ENCODE measurements around the gene PLG. TPM values are rescaled to one million over a fixed set of nuclear protein-coding genes. Genes with fewer than 3 reads are reported as not detected.
"Not testable (repeated sequence)": the region's sequence is repeated elsewhere in the genome, so short reads cannot be mapped to it uniquely, and the experiment has no call there.

The PLG gene
- polyA plus RNA-seq, 3 donors = 9.3 to 14.2 (median 13.6) TPM

DNA sequence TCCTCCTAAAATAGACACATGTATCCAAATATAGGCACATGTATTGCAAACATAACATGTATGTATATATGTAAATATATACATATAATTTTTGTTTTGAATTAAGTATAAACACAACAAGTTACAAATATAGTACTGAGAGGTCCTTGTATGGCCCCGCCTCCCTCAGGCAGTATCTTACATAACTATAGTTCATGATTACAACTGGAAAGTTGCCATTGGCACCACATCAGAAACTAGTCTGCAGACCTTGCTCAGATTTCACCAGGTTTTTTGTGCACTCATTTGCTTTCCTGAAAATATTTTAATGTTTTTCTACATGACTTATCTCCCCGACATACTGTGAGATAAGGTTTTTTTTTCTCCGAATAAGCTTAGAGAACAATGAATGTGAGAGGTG lies 5.2 kb upstream of the PLG start:
- not testable (repeated sequence) for DNase-seq

DNA sequence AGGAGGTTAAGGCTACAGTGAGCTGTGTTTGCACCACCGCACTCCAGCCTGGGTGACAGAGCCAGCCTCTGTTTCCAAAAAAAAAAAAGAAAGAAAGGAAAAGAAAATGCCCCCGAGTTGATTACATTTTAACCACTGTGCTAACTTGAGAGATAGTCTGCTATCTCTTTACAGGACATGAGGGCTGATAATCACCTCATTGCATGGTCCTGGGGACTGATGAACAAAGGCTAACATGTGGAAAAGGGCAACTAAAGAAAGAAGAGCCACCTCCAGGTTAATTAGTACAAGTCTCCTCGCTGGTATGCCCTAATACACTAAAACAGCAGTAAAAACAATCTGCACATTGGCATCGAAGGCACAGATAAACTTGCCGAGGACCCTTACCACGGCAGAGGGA lies 4.2 kb upstream of the PLG start:
- no peak for DNase-seq

DNA sequence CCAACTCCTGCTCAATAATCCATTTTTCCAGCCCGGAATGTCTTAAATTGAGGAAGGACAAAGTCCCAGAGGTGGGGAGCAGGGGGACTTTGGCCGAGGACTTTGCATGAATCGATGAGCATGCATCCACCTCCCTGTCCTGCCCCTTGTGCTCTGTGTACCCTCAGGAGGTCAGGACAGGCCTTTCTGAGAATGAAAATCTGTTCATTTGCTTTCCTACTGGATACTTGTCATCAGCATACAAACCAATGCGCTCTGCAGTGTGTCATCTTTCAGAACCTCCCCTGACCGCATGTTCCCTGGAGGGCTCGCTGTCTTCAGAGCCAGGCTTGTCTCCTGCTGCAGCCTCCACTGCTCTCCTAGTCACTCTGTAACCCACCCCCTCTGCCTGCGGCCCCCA lies 2.6 kb downstream of the PLG start:
- DNase-seq = not testable (repeated sequence)

DNA sequence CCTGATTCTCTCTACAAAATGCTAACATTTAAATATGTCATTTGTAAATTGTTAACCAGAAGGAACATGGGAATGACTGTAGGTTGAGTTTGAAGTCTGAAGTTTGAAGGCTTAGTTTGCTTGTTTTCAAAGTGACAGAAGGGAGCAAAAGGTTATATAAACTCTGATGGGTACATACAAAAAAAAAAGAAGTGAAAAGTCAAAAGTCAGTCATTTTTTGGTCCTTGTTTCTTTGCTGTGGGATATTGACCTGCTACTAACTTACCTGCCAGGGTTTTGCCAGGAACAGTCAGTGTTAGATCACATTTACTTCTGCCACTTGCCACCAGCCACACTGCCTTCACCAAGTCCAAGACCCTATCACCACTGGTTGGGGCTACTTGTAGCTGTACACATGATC lies 6.9 kb downstream of the PLG start:
- DNase-seq = not testable (repeated sequence)

DNA sequence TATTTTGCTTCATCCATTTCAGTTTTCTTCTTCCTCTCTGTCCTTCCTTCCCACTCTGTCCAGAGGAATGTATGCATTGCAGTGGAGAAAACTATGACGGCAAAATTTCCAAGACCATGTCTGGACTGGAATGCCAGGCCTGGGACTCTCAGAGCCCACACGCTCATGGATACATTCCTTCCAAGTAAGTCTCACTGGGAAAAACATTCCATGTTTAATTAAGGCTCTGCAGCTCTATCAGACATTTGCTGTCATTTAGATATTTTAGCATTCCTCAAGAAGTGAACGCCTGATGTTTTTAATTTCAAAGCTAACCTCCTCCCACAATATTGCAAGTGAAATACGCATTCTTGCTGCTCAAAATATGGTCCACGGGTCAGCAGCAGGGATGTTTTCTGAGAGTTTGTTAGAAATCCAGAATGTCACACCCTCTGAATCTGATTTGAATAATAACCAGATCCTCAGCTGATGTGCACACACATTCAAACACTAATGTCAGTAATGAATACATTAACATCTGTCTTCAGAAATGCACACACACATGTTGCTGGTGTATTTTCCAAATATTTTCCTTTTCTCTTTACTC lies 12.8 kb downstream of the PLG start:
- no peak for DNase-seq

DNA sequence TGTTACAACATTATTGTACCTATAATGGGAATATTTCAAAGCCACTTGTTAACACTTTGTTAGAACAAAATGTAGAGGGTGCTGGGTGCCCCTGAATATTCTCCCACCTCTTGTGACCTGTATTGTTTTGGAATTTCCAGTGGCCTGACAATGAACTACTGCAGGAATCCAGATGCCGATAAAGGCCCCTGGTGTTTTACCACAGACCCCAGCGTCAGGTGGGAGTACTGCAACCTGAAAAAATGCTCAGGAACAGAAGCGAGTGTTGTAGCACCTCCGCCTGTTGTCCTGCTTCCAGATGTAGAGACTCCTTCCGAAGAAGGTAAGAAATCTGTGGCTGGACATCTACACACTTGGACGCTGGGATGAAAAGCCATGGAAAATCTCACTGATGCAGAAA lies 28.9 kb downstream of the PLG start:
- DNase-seq = no peak

DNA sequence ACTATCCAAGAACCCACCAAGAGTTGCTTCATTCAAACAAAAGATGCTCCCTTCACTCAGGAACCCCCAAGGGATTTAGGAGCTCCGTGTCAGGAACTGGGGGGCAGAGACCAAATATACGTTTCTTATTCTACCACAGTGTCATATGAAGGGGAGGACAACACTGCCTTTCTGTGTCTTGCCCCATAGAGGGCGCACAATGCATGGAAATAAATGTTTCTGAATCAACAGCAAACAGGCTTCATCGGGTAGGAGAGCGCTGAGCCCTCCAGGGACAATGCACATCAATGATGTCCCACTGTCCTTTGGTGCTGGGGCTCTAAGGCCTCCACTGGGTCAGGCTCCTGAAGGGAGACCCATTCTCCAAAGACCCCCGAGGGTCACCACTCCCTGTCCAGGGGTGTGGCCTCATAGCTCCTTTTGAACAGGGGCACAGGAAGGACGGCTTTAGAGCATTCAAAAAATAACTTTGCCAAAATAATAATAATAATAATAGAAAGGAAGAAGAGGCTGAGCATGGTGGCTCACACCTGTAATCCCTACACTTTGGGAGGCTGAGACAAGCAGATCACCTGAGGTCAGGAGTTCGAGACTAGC lies 31.1 kb downstream of the PLG start:
- peak; percentile 49 for DNase-seq

DNA sequence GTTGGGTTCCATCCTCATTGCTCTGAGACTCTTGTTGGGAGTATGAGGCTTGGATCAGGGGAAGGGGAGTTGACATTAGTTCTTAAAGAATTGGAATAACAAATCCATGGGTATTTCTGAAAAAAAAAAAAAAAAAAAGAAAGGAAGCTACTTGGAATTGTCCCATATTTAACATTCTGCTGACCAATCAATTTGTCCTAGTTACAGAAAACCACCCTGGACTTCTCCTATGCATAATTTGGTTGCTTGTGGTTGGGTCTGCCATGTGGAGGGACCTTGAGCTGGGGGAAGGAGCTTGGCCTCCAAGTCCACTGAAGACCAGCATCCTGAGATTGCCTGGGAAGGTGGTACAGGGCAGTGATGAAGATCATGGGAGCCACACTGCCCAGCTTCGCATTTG lies 32.6 kb downstream of the PLG start:
- DNase-seq = no peak

DNA sequence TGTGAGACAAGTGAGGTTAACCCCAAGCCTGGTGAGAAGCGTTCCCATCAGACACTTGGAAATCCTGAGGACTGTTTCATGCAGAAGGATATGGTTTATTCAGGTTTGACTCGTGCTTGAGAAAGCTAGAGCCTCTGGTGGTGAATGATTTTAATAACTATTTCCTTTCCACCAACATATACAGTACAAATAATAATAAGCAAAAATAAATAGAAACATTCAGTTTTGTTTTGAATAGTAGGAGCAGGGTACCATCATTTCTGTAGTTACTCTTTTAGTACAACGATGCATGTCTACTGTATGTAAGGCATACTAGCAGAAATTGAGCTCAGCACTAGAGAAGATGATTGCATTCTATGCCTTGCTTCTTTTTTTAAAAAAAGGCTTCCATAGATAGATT lies 33.5 kb downstream of the PLG start:
- DNase-seq = no peak

DNA sequence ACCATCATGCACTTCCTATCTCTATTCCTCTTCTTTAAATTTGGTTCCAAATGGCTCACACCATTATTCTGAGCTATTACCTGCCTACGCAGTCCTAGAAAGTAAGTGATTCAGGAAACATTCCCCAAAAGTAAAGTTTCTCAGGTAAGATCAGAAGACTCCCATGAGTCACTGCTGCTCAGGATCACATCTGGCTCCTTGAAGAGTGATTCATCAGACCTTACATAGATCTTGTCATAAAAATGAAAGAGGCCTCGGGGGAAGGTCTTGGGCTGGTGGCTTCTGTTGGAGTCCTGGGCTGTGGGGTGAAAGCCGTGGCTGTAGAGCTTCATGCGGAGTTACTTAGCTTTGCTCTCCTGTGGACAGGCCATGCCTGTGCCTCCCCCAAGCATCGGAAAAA lies 35.9 kb downstream of the PLG start:
- DNase-seq = no peak

DNA sequence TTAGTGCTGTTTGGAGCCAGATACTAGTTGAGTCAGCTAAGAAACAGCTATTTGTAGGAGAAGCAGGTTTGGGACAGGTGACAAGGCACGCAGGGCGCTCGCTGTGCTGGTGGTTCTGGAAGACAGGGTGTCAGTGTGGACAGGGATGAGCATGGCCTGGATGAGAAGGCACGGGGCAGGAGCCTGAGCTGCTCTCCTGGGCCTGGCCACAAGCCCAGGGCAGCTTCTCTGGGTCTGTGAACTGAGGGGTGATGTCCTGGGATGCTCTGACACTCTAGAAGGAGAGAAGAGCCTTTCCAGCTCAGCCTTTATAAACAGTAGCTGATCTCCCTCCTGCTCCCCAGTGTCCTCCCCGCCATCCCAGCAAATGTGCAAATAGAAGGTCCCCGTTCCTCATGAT lies 37.9 kb downstream of the PLG start:
- DNase-seq = no peak

DNA sequence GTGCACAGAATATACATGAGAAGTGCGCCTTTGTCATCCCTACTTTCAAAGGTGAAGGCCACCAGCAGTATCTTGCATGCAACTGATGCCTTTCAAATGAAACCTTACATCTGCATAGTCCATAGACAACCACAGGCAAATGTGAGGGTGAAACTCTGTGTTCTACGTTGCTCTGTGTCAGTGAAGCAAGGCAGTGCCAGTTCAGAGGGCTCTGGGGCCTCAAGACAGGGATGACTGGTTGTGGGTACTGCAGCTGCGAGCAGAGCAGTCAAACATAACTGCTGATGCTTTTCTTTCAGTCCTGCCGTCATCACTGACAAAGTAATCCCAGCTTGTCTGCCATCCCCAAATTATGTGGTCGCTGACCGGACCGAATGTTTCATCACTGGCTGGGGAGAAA lies 39.0 kb downstream of the PLG start:
- DNase-seq = not testable (repeated sequence)

DNA sequence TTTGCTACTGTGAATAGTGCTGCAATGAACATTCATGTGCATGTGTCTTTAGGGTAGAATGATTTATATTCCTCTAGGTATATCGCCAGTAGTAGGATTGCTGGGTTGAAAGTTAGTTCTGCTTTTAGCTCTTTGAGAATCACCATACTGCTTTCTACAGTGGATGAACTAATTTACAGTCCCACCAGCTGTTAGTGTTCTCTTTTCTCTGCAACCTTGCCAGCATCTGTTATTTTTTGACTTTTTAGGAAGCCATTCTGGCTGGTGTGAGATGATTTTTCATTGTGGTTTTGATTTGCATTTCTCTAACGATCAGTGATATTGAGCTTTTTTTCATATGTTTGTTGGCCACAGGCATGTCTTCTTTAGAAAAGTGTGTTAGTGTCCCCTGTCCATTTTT lies 40.0 kb downstream of the PLG start:
- no peak for DNase-seq

DNA sequence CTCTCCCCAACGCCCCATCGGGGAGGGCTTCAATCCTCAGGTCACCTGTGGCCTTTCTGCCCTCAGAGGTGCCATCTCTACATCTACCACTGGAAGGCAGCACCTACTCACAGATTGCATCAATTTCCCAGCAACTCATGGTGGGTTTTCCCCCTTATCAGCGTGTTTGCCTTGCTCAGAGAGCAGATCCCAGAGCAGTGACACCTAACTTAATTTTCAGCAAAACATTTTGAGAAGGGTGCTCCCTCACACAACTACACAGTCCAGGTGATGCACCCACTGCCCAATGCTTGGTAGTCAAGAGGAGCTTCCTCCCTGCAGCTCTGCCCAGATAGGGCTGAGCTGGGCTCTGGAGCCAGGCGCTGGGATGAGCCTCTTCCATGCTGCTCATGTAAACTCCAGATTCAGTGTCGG lies 48.2 kb downstream of the PLG start:
- DNase-seq = no peak

DNA sequence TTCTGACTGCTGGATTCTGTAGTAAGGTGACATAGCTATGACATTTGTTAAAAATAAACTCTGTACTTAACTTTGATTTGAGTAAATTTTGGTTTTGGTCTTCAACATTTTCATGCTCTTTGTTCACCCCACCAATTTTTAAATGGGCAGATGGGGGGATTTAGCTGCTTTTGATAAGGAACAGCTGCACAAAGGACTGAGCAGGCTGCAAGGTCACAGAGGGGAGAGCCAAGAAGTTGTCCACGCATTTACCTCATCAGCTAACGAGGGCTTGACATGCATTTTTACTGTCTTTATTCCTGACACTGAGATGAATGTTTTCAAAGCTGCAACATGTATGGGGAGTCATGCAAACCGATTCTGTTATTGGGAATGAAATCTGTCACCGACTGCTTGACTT lies 51.2 kb downstream of the PLG start:
- DNase-seq = not testable (repeated sequence)

DNA sequence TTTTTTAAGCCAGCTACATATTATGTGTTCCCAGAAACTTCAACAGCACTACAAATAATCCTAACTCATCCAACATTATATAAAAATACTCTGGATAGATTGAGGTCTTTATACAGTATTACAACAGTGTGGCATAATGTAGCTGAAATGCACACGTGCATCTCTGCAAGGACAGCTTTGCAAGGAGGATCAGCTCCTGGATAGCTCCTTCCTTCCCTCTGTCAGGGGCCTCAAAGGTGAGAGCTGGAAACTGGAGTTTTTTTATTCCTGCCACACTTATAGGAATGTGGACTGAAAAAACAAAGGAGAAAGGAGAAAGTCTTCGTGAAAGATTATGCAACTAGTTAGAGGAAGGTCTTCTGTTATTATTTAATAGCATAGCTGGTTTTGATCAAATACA lies 53.1 kb downstream of the PLG start:
- no peak for DNase-seq

DNA sequence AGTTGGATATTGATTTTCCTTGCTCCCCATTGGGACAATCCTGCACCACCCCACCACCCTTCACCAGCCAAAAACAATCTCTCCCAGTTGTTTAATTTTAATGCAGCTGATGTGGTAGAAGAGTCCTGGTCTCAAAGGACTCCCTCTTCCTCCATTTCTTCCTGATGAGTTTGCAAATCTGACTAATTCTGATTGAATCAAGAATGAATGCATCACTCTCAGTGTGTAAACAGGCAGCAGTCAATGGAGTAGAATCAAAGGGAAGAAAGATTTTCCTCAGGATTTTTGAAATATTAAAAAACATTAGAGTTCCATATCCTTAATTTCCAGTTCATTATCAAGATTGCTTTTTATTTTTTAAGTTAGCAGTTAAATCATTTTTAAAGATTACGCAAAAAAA lies 54.0 kb downstream of the PLG start:
- DNase-seq = no peak

DNA sequence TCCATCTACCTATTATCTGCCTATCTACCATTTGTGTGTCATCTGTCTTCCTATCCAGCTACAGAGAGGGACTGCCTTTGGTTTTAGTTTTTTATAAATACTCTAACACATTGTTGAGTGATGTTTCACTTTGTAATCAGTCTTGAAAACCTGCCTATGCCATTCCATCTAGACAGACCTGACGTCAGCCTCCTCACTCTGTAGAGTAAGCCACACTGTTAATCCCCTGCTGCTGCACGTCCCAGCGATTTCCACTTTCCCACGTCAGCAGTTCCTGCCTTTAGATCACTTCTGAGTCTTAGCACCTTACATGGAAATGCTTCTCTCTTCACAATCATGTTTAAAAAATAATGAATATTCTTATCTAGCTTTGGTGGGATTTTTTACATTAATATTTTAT lies 54.8 kb downstream of the PLG start:
- DNase-seq = no peak

DNA sequence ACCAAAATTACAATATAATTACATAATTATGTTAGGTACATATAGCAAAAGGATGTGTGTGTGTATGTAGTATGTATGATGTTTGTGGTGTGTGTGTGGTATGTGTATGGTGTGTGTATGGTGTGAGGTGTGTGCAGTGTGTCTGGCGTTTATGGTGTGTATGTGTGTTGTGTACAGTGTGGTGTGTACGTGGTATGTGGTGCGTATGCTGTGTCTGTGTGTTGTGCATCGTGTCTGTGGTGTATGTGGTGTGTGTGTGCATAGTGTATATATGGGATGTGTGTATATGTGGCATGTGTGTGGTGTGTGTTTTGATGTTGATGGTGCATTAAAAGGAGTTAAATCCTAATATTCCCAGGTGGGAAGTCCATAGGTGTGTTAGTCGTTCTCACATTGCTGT lies 62.8 kb downstream of the PLG start:
- DNase-seq = no peak

DNA sequence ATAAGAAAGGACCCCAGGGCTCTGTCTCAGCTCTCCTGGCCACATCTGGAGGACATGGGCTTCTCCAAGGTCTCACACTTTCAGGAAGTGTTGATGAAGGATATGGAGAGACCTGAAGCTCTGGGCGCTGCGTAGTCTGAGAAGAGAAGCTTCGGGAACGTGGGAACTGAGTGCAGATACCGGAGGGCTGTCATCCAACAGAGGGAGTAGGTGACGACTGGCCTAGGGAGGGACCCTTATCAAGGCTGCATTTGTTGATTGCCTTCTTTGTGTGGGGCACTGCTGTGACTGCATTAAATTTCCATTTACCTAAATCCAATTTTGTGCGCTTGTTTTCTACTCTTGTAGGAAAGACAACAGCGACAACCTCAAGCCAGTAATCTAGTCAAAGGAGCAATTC lies 63.4 kb downstream of the PLG start:
- no peak for DNase-seq

DNA sequence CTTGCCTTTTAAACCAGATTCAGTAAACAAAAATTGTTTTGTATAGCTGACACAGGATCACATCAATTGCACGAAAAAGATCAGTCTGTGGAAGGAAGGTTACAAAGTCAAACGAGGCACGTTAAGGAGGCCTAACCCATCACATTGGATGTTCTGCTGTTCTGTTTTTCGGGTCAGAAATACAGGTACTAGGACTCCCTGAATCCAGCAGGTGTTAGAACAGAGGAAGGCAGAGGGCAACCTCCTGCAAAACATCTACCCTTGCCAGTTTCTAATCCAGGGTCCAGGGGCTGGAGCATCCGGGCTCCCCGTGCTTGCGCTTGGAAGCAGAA lies 64.6 kb downstream of the PLG start:
- DNase-seq = no peak

DNA sequence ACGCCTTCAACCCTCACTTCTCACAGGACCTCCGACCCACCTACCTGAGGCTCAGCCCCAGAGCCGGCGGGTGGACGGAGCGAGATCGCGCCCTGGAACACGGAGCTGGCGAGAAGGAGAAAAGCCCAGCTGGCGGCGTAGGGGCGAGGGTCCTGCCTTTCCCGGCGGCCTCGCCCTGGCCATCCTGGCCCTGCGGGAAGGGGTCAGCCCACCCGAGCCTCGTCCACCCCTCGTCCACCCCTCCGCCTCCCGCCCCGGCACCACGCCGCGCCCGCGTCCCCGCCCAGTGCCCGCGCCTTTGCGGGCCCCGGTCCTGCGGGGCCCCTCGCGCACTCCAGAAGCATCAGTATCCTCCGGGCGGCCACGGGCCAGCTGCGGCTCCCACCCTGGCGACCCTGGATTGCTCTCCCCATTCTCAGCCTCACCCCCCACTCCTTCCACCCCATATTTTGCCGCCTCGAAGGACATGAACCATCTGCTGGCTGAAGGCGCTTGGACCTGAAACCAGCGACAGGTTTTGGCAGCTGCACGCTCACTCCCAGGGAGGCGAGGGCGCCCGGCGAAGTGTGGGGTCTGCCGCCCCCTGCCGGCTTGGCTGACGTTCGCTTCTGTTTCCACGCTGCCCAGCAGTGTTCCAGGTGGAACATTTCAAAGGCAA lies 65.1 kb downstream of the PLG start:
- DNase-seq = peak; percentile 86

DNA sequence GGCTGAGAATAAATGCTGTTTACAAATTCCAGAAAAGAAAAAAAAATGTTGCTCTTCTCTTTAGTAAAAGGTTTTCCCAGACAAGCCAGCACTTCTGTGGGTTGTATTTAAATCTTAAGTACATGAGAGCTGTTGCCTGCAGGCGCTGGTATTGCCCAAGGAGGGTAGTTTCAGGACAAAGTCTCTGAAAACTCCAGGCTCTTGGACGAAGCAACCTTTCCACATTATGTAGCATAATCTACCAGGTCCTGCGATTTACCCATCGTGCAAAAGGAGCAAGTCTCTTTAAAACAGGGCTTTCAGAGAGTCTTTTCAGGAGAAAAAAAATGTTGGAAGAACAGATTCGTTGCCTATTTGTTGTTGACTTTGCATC lies 65.6 kb downstream of the PLG start:
- DNase-seq = no peak

DNA sequence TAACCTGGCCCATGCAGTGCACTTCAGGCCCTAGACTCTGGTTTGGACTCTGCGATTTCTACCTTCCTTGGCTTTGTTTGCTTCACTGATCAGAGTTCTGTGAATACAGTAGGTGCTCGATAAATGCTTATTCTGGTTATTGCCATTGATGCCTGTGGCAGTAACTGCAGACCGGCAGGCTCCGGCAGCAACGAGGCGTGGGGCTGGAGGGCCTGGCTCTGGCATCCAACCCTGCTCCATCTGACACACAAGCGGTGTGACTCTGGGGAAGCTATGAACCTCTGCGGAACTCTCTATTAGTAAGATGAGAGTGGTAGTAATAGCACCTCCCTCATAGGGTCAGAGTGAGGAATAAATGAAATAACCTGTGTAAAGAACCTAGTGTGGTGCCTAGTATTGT lies 66.1 kb downstream of the PLG start:
- no peak for DNase-seq

Data from renal pelvis (tissue), 4 donors.